Endothelial cell of umbilical vein (primary cell): ENCODE measurements around the gene PLPPR2. TPM values are rescaled to one million over a fixed set of nuclear protein-coding genes. Genes with fewer than 3 reads are reported as not detected.

Source experiments
- BruUV-seq: library from RNA; stranded (reverse); fragments of 400-500 nt; replicated peaks from 2 replicates; lab custom pipeline; 2021; lab: Mats Ljungman, UMichigan
- CTCF ChIA-PET: fragments of 300-600, 350-600 bp; sonication (Branson Sonifier 250); formaldehyde crosslinking; loops from one replicate; lab custom pipeline; 2021; ENCODE audit warnings: antibody characterized with exemption, inconsistent platforms; lab: Charles Lee
- POLR2A ChIA-PET: fragments of 300-600, 350-600 bp; sonication (Branson Sonifier 250); formaldehyde crosslinking; loops from one replicate; lab custom pipeline; 2021; ENCODE audit warnings: antibody characterized with exemption, inconsistent platforms; lab: Charles Lee
- DNase-seq: peaks from one replicate; pipeline ENCODE4 v3.0.0-alpha.2; 2011; ENCODE audit warnings: low read depth, low spot score
- FAIRE-seq: peaks from 2 replicates; lab custom pipeline; 2011; peaks lifted over from hg19 to GRCh38; lab: Jason Lieb, UNC
- H2AFZ ChIP-seq: 2 replicates; pipeline ENCODE4 v1.6.0; 2012; ENCODE audit warnings: low read depth, low read length, control low read depth, inconsistent platforms
- H3K27ac ChIP-seq: 2 replicates; pipeline ENCODE4 v1.5.1; 2011; ENCODE audit warnings: low read depth, mild to moderate bottlenecking, control low read depth, low read length, moderate library complexity; ENCODE audit not compliant: insufficient read depth
- H3K27me3 ChIP-seq, 2 experiments: 2 replicates each; pipeline versions ENCODE4 v1.6.0 to v1.6.1; 2011; ENCODE audit warnings: low read length in 2 of 2, mixed read lengths in 1 of 2; ENCODE audit not compliant: control insufficient read depth in 2 of 2, insufficient read depth in 2 of 2
- H3K36me3 ChIP-seq, 2 experiments: 2 replicates in 1 of 2; 3 replicates in 1 of 2; pipeline ENCODE4 v1.5.1; 2011; ENCODE audit warnings: low read length in 2 of 2, mild to moderate bottlenecking in 1 of 2, moderate library complexity in 1 of 2; ENCODE audit not compliant: control insufficient read depth in 2 of 2, insufficient read depth in 2 of 2; ENCODE audit errors: extremely low read depth in 1 of 2
- H3K4me1 ChIP-seq: 3 replicates; pipeline ENCODE4 v1.5.1; 2011; ENCODE audit warnings: mild to moderate bottlenecking, low read length; ENCODE audit not compliant: control insufficient read depth, insufficient read depth; ENCODE audit errors: extremely low read depth
- H3K4me2 ChIP-seq: 2 replicates; pipeline ENCODE4 v1.6.1; 2011; ENCODE audit warnings: low read length, control low read depth, mixed read lengths; ENCODE audit not compliant: insufficient read depth
- H3K4me3 ChIP-seq, 3 experiments: fragments of 200-600 bp in 1 of 3; sonication (generic), shearing (Covaris generic) in 1 of 3; replicated peaks in 1 of 3; 2 replicates each; pipeline ENCODE4 v1.5.1; 2011 to 2016; ENCODE audit warnings: control low read depth in 3 of 3, low read length in 3 of 3, mild to moderate bottlenecking in 2 of 3, inconsistent platforms in 1 of 3, low read depth in 1 of 3, moderate library complexity in 1 of 3; ENCODE audit not compliant: insufficient read depth in 1 of 3
- H3K79me2 ChIP-seq: 2 replicates; pipeline ENCODE4 v1.6.0; 2012; ENCODE audit warnings: low read length, inconsistent platforms; ENCODE audit not compliant: control insufficient read depth, insufficient read depth
- H3K9ac ChIP-seq: replicated peaks from 2 replicates; pipeline ENCODE3; 2011; ENCODE audit warnings: low read length, control low read depth; ENCODE audit not compliant: insufficient read depth; ENCODE audit errors: extremely low read depth
- H3K9me1 ChIP-seq: replicated peaks from 3 replicates; pipeline ENCODE4 v1.6.0; 2011; ENCODE audit warnings: mild to moderate bottlenecking, low read length; ENCODE audit not compliant: control insufficient read depth, insufficient read depth; ENCODE audit errors: extremely low read depth
- H3K9me3 ChIP-seq: replicated peaks from 2 replicates; pipeline ENCODE4 v1.5.1; 2012; ENCODE audit warnings: low read length, inconsistent platforms; ENCODE audit not compliant: control insufficient read depth, insufficient read depth
- H4K20me1 ChIP-seq: replicated peaks from 2 replicates; pipeline ENCODE3; 2011; ENCODE audit warnings: mild to moderate bottlenecking, low read length; ENCODE audit not compliant: control insufficient read depth, insufficient read depth; ENCODE audit errors: extremely low read depth
- CTCF ChIP-seq, 2 donors: IDR thresholded peaks; 1 replicate in 1 of 2; 2 replicates in 1 of 2; pipeline ENCODE4 v1.5.1; 2011; ENCODE audit warnings: low read length in 2 of 2, mild to moderate bottlenecking in 2 of 2, moderate library complexity in 2 of 2, control low read depth in 1 of 2, inconsistent platforms in 1 of 2, low read depth in 1 of 2; ENCODE audit not compliant: insufficient read depth in 1 of 2; ENCODE audit errors: extremely low read depth in 1 of 2
- EZH2 ChIP-seq: IDR thresholded peaks from 2 replicates; pipeline ENCODE4 v1.6.1; 2012; ENCODE audit warnings: borderline replicate concordance, low read depth, mild to moderate bottlenecking, moderate library complexity, low read length, inconsistent platforms; ENCODE audit not compliant: severe bottlenecking
- FOS ChIP-seq: IDR thresholded peaks from 2 replicates; pipeline ENCODE4 v1.6.1; 2011; ENCODE audit warnings: mild to moderate bottlenecking, low read length, moderate library complexity, borderline replicate concordance; ENCODE audit not compliant: insufficient read depth
- GATA2 ChIP-seq: IDR thresholded peaks from 2 replicates; pipeline ENCODE4 v1.7.0; 2011; ENCODE audit warnings: low read depth, mild to moderate bottlenecking, moderate library complexity, mixed read lengths, low read length; ENCODE audit not compliant: insufficient read length, insufficient read depth
- JUN ChIP-seq: IDR thresholded peaks from 2 replicates; pipeline ENCODE4 v1.6.1; 2011; ENCODE audit warnings: borderline replicate concordance, low read depth; ENCODE audit not compliant: insufficient read length, insufficient read depth
- MAX ChIP-seq: IDR thresholded peaks from 2 replicates; pipeline ENCODE4 v1.6.1; 2011; ENCODE audit not compliant: insufficient read depth, insufficient read length
- MYC ChIP-seq: IDR thresholded peaks from one replicate; pipeline ENCODE4 v1.6.1; 2011; ENCODE audit warnings: mild to moderate bottlenecking, low read depth, low read length
- POLR2A ChIP-seq: IDR thresholded peaks from 2 replicates; pipeline ENCODE4 v1.6.1; 2012; ENCODE audit warnings: low read depth, mild to moderate bottlenecking, control low read depth, low read length
- POLR2AphosphoS5 ChIP-seq: IDR thresholded peaks from 2 replicates; pipeline ENCODE4 v1.6.1; 2012; ENCODE audit warnings: low read depth, mild to moderate bottlenecking, control low read depth, low read length, moderate library complexity; ENCODE audit not compliant: insufficient read depth
- dilution Hi-C: fragments of 300-500 bp; cut with MboI; formaldehyde crosslinking; loops from one replicate; pipeline ENCODE4 v1.15.0; 2019; ENCODE audit warnings: low sequenced_read_pairs; ENCODE audit not compliant: extremely low pct_ligation_motif_present
- intact Hi-C: fragments of 100-400 bp; cut with micrococcal nuclease; formaldehyde crosslinking; loops from one replicate; pipeline ENCODE4 v1.10.0; 2022
- polyA plus RNA-seq, 4 experiments: library from polyadenylated mRNA; depleted of rRNA in 3 of 4; stranded (reverse) in 3 of 4; unstranded in 1 of 4; fragments of >200 nt; gene quantifications; 2 replicates each; pipeline versions ENCODE4 v1.2.1 to v1.2.3, GENCODE V29; 2011 to 2012; ENCODE audit warnings: missing spikeins in 1 of 4
- total RNA-seq: library from RNA; stranded (reverse); gene quantifications from 2 replicates; pipeline ENCODE4 v1.2.3, GENCODE V29; 2021

PLPPR2 gene
- total and polyA plus RNA-seq, 2 donors (not counting 3 experiments of a cell fraction or from before 2014, with no cell fraction given), result 23.7 to 28.7 TPM

- no peaks in the 10 kb centered on the region for H4K20me1 ChIP-seq
- CTCF ChIA-PET, result no interaction called here
- intact Hi-C loops, result no loop called here
Observed at GRCh38 chr19:11342429-11342828, 12.8 kb upstream of the PLPPR2 start.

More at GRCh38 chr19:11342429-11342828, 12.8 kb upstream of the PLPPR2 start:
- H3K27me3 ChIP-seq, result no peaks in the 10 kb centered on the region
- no peak for DNase-seq
- no peaks in the 10 kb centered on the region for H3K9me1 ChIP-seq
- dilution Hi-C loops, result no loop called here
- no peak overlapping the region for H3K4me2 ChIP-seq
- BruUV-seq, result no TSS peak
- POLR2A ChIA-PET, result interaction anchor here (0.6 kb wide), 1 partner anchor 20 kb away, joined by 3 read pairs; no protein-coding TSS in a partner anchor
- no peaks in the 10 kb centered on the region for H3K9me3 ChIP-seq
- H3K27ac ChIP-seq, result no peak overlapping the region
- H3K36me3 ChIP-seq, result peaks cover 0 to 3% of the 10 kb centered on the region in 2 experiments
- no peak for FAIRE-seq
- H3K79me2 ChIP-seq, result no peaks in the 10 kb centered on the region
- no peak for TF ChIP-seq JUN
- no peak for TF ChIP-seq MAX
- no peak for TF ChIP-seq CTCF (IDR thresholded peaks at IDR 0.05; ENCODE audit: extremely low read depth in 1 of 2, insufficient read depth in 1 of 2, low read depth in 1 of 2, low read length in 2 of 2)
- no peak for TF ChIP-seq EZH2
- TF ChIP-seq POLR2A, result no peak
- TF ChIP-seq POLR2AphosphoS5, result no peak
- no peak for TF ChIP-seq FOS
- TF ChIP-seq MYC, result no peak
- no peak for TF ChIP-seq GATA2
- no peak overlapping the region for H3K9ac ChIP-seq
- H3K4me3 ChIP-seq, result no peak overlapping the region
- H3K4me1 ChIP-seq, result peaks cover 31% of the 10 kb centered on the region
- no peak overlapping the region for H2AFZ ChIP-seq
